OCI-LY1 (cell line): ENCODE measurements around the gene ENTPD1.

ENCODE experiments used
- H2AFZ ChIP-seq: fragments of 200-600 bp; sonication (generic), shearing (Covaris generic); 2 replicates; pipeline ENCODE4 v1.6.0; 2014; ENCODE audit warnings: antibody characterized with exemption, mild to moderate bottlenecking, low read length
- H3F3A ChIP-seq: fragments of 200-600 bp; sonication (generic), shearing (Covaris generic); 2 replicates; pipeline ENCODE4 v1.6.0; 2014; ENCODE audit warnings: mild to moderate bottlenecking, antibody characterized with exemption, low read length, moderate library complexity; ENCODE audit not compliant: insufficient read depth
- H3K27ac ChIP-seq: fragments of 200-600 bp; sonication (generic); 2 replicates; pipeline ENCODE4 v1.5.1; 2014; ENCODE audit warnings: low read length, mixed run types, mild to moderate bottlenecking, low read depth; ENCODE audit not compliant: poor library complexity, severe bottlenecking
- H3K27me3 ChIP-seq: fragments of 200-600 bp; sonication (generic); 2 replicates; pipeline ENCODE4 v1.6.0; 2014; ENCODE audit warnings: antibody characterized with exemption, mild to moderate bottlenecking, low read length, moderate library complexity; ENCODE audit not compliant: insufficient read depth
- H3K36me3 ChIP-seq: fragments of 200-600 bp; sonication (generic); 2 replicates; pipeline ENCODE4 v1.6.1; 2014; ENCODE audit warnings: mild to moderate bottlenecking, antibody characterized with exemption, low read length, moderate library complexity, mixed read lengths; ENCODE audit not compliant: insufficient read depth
- H3K4me1 ChIP-seq: fragments of 200-600 bp; sonication (generic); 2 replicates; pipeline ENCODE4 v1.5.1; 2014; ENCODE audit warnings: mild to moderate bottlenecking, low read length, moderate library complexity; ENCODE audit not compliant: insufficient read depth, severe bottlenecking
- H3K4me2 ChIP-seq: fragments of 200-600 bp; sonication (generic), shearing (Covaris generic); 2 replicates; pipeline ENCODE4 v1.6.1; 2014; ENCODE audit warnings: low read length
- H3K4me3 ChIP-seq: fragments of 200-600 bp; sonication (generic); 2 replicates; pipeline ENCODE4 v1.5.1; 2014; ENCODE audit warnings: low read length, low read depth, mild to moderate bottlenecking, mixed read lengths; ENCODE audit not compliant: poor library complexity, severe bottlenecking
- H3K79me2 ChIP-seq: fragments of 200-600 bp; shearing (Covaris generic); 2 replicates; pipeline ENCODE4 v1.6.1; 2016; ENCODE audit warnings: mixed run types, low read length, mixed read lengths; ENCODE audit not compliant: insufficient read depth
- H3K9ac ChIP-seq: fragments of 200-600 bp; sonication (generic), shearing (Covaris generic); 2 replicates; pipeline ENCODE4 v1.6.1; 2014; ENCODE audit warnings: mild to moderate bottlenecking, low read length, mixed read lengths
- H3K9me2 ChIP-seq: fragments of 200-600 bp; sonication (generic), shearing (Covaris generic); 2 replicates; pipeline ENCODE4 v1.6.1; 2014; ENCODE audit warnings: low read depth, mild to moderate bottlenecking, low read length, mixed read lengths
- H3K9me3 ChIP-seq: fragments of 200-600 bp; shearing (Covaris generic); 2 replicates; pipeline ENCODE4 v1.6.1; 2014; ENCODE audit warnings: low read length, mixed read lengths
- H4K20me1 ChIP-seq: fragments of 200-600 bp; sonication (generic), shearing (Covaris generic); 2 replicates; pipeline ENCODE4 v1.6.0; 2016; ENCODE audit warnings: mild to moderate bottlenecking, low read length; ENCODE audit not compliant: insufficient read depth
- EZH2 ChIP-seq: fragments of 200-600 bp; sonication (generic), shearing (Covaris generic); IDR thresholded peaks from 2 replicates; pipeline ENCODE4 v1.8.0; 2017; ENCODE audit warnings: borderline replicate concordance, mixed run types, mild to moderate bottlenecking, antibody characterized with exemption, low read length, moderate library complexity, mixed read lengths
- TF ChIP-seq, protein P1 (sequence below): fragments of 200-600 bp; sonication (generic), shearing (Covaris generic); IDR thresholded peaks from 2 replicates; pipeline ENCODE4 v1.5.1; 2017; ENCODE audit warnings: mild to moderate bottlenecking, antibody characterized with exemption, low read length, moderate library complexity, mixed read lengths

The ENTPD1 gene, protein sequence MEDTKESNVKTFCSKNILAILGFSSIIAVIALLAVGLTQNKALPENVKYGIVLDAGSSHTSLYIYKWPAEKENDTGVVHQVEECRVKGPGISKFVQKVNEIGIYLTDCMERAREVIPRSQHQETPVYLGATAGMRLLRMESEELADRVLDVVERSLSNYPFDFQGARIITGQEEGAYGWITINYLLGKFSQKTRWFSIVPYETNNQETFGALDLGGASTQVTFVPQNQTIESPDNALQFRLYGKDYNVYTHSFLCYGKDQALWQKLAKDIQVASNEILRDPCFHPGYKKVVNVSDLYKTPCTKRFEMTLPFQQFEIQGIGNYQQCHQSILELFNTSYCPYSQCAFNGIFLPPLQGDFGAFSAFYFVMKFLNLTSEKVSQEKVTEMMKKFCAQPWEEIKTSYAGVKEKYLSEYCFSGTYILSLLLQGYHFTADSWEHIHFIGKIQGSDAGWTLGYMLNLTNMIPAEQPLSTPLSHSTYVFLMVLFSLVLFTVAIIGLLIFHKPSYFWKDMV

DNA sequence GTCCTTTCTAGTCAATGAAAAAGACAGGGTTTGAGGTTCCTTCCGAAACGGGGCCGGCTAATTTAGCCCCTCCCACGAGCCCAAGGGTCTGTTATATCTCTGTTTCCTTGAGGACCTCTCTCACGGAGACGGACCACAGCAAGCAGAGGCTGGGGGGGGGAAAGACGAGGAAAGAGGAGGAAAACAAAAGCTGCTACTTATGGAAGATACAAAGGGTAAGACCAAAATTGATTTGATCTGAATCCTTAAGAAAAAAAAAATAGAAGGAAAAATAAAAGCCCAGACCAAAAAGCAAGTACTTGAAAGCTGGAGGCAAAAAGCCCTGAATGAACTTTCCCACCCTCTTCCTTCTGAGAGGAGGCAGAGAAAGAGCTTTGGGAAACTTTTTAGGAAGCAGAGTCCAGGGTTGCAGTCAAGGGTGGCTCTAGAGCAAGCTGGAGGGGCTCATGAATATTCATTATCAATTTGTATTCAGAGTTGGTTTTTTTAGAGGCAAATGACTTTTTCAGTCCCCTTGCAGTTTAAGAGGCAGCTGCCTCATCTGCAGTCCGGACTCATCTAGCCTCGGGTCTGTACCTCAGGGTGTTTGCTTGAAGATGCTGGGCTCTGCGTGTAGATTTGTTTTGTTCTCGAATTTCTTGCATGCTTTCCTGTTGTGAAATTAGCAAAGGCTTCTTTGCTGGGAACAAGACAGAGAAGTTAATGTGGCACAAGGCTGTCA, at the start of gene ENTPD1:
Gene ENTPD1 (plus strand): TSS at position 123 of the 721 bp plus-strand sequence. CDS start 77 bp downstream, at position 200.
- Histone ChIP-seq H3K9me2 (no peaks in the 10 kb centered on the region), H3K4me3 (no peak within 1 kb of the TSS), H3K9me3 (no peaks in the 10 kb centered on the region), H3K9ac (no peak within 1 kb of the TSS), H3K36me3 (no peaks in the 10 kb centered on the region), H3K27me3 (no peaks in the 10 kb centered on the region), H2AFZ (no peak within 1 kb of the TSS), H4K20me1 (no peaks in the 10 kb centered on the region), H3K4me2 (no peak within 1 kb of the TSS), H3F3A (no peaks in the 10 kb centered on the region), H3K4me1 (peaks cover 6% of the 10 kb centered on the region), H3K27ac (no peak within 1 kb of the TSS), H3K79me2 (no peaks in the 10 kb centered on the region)
- no peak for TF ChIP-seq EZH2
- TF ChIP-seq, protein P1, sequence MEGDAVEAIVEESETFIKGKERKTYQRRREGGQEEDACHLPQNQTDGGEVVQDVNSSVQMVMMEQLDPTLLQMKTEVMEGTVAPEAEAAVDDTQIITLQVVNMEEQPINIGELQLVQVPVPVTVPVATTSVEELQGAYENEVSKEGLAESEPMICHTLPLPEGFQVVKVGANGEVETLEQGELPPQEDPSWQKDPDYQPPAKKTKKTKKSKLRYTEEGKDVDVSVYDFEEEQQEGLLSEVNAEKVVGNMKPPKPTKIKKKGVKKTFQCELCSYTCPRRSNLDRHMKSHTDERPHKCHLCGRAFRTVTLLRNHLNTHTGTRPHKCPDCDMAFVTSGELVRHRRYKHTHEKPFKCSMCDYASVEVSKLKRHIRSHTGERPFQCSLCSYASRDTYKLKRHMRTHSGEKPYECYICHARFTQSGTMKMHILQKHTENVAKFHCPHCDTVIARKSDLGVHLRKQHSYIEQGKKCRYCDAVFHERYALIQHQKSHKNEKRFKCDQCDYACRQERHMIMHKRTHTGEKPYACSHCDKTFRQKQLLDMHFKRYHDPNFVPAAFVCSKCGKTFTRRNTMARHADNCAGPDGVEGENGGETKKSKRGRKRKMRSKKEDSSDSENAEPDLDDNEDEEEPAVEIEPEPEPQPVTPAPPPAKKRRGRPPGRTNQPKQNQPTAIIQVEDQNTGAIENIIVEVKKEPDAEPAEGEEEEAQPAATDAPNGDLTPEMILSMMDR: no peak

DNA sequence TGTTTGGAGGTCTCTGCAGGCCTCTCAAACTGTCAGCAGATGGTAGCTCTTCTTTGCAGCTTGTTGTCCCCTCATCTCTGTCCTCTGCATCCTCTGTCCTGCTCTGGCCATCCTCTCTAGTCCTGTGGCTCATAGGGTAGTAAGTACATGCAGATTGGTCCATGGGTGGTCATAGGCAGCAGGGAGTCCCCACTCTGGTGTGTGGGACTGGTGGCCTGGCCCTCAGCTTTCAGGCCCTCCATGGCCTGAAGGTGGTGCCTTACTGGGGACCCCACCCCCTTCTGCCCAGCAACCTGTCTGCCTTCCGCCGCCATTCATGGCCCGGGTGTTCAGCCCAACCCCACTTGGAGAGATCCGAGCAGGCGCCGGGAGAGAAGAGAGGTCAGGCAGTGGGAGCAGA, 49.4 kb upstream of the ENTPD1 start:
- Histone ChIP-seq H4K20me1 (no peaks in the 10 kb centered on the region), H3K36me3 (no peaks in the 10 kb centered on the region), H3K27ac (no peak overlapping the region), H3K4me3 (no peak overlapping the region), H3K4me2 (no peak overlapping the region), H3K9ac (no peak overlapping the region), H3F3A (no peaks in the 10 kb centered on the region), H3K9me3 (no peaks in the 10 kb centered on the region), H3K27me3 (no peaks in the 10 kb centered on the region), H2AFZ (no peak overlapping the region), H3K9me2 (no peaks in the 10 kb centered on the region), H3K79me2 (no peaks in the 10 kb centered on the region), H3K4me1 (no peaks in the 10 kb centered on the region)
- TF ChIP-seq, protein P1: no peak
- no peak for TF ChIP-seq EZH2

DNA sequence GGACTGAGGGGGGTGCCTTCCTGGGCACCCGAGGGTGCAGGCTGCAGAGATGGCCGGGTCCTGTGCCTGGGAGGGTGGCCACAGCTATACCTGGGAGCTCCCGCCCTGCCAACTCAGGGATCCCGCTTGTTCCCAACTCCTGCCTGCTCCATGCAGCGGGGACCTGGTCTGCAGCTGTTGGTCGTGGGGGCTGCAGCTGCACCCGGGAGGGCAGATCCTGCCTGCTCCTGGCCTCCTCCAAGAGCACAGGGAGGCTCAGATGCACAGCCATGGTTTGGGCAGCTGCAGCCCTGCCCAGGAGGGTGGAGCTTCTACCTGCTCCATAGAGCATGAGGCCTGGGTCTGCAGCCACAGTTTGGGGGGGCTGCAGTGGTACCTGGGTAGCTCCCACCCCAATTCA, 49.0 kb upstream of the ENTPD1 start:
- Histone ChIP-seq H3K4me3 (no peak overlapping the region), H3K36me3 (no peaks in the 10 kb centered on the region), H3K27me3 (no peaks in the 10 kb centered on the region), H3K4me2 (no peak overlapping the region), H3K79me2 (no peaks in the 10 kb centered on the region), H3K9me2 (no peaks in the 10 kb centered on the region), H3K4me1 (no peaks in the 10 kb centered on the region), H4K20me1 (no peaks in the 10 kb centered on the region), H3K9me3 (no peaks in the 10 kb centered on the region), H3K27ac (no peak overlapping the region), H2AFZ (no peak overlapping the region), H3K9ac (no peak overlapping the region), H3F3A (no peaks in the 10 kb centered on the region)
- TF ChIP-seq EZH2: no peak
- TF ChIP-seq, protein P1: no peak
